Activated gamma-delta T cell treated with anti-CD3 and anti-CD28 coated beads, Interleukin-2, amount 50 U/mL, for 16 hours (primary cell): ENCODE results near the gene MB21D2.
"Not testable (repeated sequence)": the region's sequence is repeated elsewhere in the genome, so short reads cannot be mapped to it uniquely, and the experiment has no call there.

Experiments used
- DNase-seq: peaks from one replicate; pipeline ENCODE4 v3.0.0-alpha.2; 2020; ENCODE audit warnings: low read depth

MB21D2 gene

DNA sequence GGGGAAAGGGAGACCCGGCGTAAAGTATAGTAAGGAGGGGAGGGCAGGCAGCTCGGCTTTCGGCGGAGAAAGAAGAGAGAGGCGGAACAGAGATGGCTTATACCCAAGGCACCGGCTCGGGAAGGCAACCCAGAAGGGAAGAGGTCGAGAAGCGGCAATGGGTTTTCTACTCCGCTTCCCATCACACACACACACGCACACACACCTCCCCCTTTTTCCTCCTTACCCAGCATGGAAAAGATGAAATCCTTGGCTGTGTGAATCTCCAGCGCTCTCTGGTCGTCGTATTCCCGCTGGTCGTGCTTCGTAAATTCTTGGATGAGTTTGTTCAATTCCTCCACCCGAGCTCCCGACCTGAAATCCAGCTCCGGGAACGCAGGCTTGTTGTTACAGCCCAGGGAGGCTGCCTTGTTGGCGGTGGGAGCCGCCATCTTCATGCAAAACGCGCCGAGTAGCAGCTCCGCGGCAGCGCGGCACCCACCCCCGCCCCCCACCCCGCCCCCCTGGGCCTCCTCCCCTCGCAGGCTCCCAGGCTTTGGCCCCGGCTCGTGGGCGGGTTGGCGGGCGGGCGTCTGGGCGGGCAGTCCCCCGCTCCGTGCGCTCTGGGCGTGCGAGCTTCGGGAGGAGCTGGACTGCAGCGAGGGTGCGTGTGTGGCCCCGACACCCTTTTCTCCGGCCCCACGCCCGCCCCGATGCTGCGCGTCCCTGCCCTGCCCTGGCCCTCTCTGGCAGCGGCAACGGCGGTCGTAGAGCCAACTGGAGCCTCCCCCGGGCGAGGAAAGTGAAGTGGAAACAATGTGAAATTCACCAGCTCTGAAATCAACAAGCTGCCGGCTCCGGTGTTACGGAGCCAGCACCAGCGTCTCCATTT, at the start of gene MB21D2:
Gene MB21D2 (minus strand): TSS at position 453 of the 871 bp plus-strand sequence. CDS start 16 bp downstream, at position 437.
- no peak for DNase-seq

DNA sequence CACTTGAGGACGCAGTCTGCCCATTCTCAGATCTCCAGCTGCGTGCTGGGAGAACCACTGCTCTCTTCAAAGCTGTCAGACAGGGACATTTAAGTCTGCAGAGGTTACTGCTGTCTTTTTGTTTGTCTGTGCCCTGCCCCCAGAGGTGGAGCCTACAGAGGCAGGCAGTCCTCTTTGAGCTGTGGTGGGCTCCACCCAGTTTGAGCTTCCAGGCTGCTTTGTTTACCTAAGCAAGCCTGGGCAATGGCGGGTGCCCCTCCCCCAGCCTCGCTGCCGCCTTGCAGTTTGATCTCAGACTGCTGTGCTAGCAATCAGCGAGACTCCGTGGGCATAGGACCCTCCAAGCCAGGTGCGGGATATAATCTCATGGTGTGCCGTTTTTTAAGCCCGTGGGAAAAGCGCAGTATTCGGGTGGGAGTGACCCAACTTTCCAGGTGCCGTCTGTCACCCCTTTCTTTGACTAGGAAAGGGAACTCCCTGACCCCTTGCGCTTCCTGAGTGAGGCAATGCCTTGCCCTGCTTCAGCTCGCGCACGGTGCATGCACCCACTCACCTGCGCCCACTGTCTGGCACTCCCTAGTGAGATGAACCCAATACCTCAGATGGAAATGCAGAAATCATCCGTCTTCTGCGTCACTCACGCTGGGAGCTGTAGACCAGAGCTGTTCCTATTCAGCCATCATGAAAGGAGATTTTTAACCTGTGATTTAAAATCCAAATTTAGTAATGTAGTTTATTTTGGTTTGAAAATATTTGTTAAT, 47.5 kb upstream of the MB21D2 start:
- not testable (repeated sequence) for DNase-seq

DNA sequence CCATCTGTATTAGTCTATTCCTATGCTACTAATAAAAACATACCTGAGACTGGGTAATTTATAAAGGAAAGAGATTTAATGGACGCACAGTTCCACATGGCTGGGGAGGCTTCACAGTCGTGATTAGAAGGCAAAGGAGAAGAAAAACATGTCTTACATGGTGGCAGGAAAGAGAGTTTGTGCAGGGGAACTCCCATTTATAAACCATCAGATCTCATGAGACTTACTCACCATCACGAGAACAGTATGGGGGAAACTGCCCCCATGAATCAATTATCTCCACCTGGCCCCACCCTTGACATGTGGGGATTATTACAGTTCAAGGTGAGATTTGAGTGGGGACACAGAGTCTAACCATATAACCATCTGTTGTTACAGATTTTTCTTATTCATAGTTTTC, 42.1 kb upstream of the MB21D2 start:
- no peak for DNase-seq

- DNase-seq, result no peak
Observed at GRCh38 chr3:192958219-192958872, 40.7 kb upstream of the MB21D2 start.

GRCh38 chr3:192957441-192958021, 39.9 kb upstream of the MB21D2 start:
- DNase-seq, result no peak

- DNase-seq, result no peak
Observed at GRCh38 chr3:192953926-192954325, 36.3 kb upstream of the MB21D2 start.

- no peak for DNase-seq
Observed at GRCh38 chr3:192947421-192947820, 29.8 kb upstream of the MB21D2 start.

DNA sequence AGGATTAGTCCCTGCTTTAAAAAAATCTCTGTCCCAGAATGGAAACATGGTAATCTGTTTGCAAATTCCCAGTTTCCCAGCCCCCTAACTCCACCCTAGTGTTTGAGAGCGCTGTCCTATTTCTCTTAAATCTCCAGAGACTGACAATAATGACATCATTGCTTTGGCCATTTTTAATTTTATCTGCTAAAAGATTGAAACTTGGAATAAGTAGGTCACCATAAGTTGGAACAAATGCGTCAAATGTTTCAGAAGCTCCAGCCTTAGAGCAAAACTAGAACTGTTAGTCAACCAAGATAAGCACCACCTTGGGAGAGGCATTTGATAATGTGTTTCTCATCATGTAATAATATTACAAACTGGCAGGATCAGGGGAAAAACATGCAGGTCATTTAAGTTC, 25.7 kb upstream of the MB21D2 start:
- no peak for DNase-seq

- no peak for DNase-seq
Observed at GRCh38 chr3:192942625-192943024, 25.0 kb upstream of the MB21D2 start.

- DNase-seq, result no peak
Observed at GRCh38 chr3:192940129-192940528, 22.5 kb upstream of the MB21D2 start.

- no peak for DNase-seq
Observed at GRCh38 chr3:192935441-192935840, 17.8 kb upstream of the MB21D2 start.

- no peak for DNase-seq
Observed at GRCh38 chr3:192933779-192934460, 16.3 kb upstream of the MB21D2 start.

DNA sequence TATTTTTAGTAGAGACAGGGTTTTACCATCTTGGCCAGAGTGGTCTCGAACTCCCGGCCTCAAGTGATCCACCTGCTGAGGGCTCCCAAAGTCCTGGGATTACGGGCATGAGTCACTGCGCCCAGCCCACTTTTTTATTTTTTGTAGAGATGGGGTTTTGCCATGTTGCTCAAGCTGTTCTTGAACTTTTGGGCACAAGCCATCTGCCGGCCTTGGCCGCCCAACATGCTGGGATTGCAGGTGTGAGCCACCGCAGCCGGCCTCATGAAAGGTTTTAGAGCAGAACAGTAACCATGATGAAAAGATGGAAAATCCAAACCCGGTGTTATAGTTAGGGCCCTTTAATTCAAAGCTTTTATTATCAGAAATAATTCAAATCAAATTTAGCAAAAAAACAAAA, 15.6 kb upstream of the MB21D2 start:
- DNase-seq, result no peak

DNA sequence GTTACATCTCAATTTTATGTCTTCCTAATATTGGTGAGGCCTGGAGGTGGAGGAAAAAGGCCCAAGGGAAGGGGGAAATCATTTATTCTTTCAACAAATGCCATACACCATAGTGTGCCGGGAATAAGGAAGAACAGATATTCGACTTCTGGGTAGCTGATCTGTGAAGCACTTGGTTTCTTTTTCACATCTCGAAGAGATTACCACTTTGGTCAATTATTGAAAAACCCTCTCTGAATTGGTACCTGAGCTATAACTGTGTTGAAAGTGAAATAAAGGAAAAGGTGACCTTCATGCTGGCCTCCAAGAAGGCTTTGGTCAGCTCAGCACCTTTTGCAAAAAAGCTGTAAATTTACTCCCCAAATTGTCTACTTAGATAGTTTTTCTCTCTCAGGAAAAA, 14.2 kb upstream of the MB21D2 start:
- DNase-seq, result no peak

DNA sequence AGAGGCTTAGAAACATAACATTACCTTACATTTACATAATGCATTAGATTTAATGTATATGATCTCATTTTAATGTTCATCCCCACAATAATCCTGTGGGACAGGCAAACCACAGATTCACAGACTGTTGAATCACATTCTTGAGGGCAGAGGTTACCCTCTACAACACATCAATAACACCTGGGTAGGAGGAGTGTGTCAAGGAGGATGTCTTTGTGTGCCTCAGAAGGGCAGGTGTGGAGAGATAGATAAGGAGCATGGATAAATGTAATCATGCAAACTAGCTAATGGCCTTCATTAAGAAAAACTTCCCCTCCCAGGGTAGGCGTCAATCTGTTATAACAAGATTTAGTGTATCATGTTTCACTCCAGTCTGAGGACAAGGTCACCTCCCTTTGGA, 12.9 kb upstream of the MB21D2 start:
- DNase-seq, result no peak

GRCh38 chr3:192929755-192930547, 12.3 kb upstream of the MB21D2 start:
- DNase-seq, result no peak

GRCh38 chr3:192929146-192929545, 11.5 kb upstream of the MB21D2 start:
- no peak for DNase-seq

DNA sequence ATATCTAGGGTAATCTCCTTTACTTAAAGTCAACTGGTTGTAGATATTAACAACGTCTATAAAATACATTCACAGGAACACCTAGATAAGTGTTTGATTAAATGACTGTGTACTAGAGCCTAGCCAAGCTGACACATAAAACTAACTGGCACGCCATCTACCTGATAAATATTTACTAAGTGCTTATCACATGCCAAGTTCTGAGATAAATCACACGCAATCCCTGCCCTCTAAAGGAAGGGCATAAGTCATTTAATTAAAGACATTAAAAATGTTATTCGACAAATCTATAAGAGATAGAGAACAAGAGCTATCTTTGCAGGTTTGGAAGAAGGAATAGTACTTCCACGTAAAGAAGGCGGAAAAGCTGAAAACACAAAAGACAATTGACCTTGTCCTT, 11.1 kb upstream of the MB21D2 start:
- DNase-seq, result no peak

- DNase-seq, result no peak
Observed at GRCh38 chr3:192928016-192928415, 10.4 kb upstream of the MB21D2 start.

DNA sequence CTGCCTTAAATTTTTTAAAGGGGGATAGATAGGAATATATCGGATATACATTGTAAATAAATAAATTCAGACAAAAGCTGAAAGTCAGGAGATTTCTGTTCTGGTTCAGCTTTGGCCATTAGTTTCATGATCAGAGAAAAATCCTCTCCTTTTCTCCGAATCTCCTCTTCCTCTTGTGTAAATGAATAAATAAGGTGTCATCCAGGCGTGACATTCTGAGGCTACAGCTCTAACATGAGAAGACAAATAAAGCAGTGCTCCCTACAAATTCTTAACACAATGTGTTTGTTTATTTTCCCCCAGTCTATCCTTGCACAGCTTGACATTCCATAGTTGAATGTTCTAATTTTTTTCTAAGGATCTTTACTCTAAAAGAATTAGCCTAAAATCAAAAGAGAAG, 9.4 kb upstream of the MB21D2 start:
- no peak for DNase-seq

DNA sequence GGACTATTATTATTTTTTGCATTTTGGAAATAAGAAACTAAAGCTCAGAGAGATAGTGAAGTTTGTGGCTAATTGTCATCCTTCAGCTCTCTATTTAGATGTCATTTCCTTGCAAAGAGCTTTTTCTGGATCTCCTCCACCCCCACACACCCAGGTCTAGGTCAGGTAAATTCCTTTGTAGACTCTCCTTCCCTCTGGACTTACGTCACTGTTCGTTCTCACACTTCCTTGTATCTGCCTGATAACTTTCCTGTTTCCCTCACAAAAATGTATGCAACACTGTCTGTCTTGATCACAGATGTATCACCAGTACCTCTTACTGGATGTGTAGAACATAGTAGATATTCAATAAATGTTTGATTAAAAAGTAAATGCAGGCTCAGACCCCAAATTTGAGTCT, 6.1 kb upstream of the MB21D2 start:
- DNase-seq, result no peak
